Epidermal melanocyte (primary cell): Measurements from ENCODE around the gene BIN2.

Experiments used
- DNase-seq: peaks from one replicate; pipeline ENCODE4 v3.0.0; 2011; ENCODE audit warnings: low spot score; ENCODE audit not compliant: insufficient read length

Gene BIN2

GRCh38 chr12:51323966-51324895 lies at the start of gene BIN2:
Gene BIN2 (minus strand): TSS chr12:51324174. CDS start chr12:51324102, 72 bp downstream.
- DNase-seq, result no peak

- DNase-seq, result no peak
Measured at GRCh38 chr12:51373187-51373586, 49.2 kb upstream of the BIN2 start.

- no peak for DNase-seq
Measured at GRCh38 chr12:51372021-51372420, 48.0 kb upstream of the BIN2 start.

GRCh38 chr12:51371295-51371953 lies 47.5 kb upstream of the BIN2 start:
- DNase-seq, result peak; percentile 91

- DNase-seq, result no peak
Measured at GRCh38 chr12:51370667-51371066, 46.7 kb upstream of the BIN2 start.

- no peak for DNase-seq
Measured at GRCh38 chr12:51369581-51369980, 45.6 kb upstream of the BIN2 start.

DNA sequence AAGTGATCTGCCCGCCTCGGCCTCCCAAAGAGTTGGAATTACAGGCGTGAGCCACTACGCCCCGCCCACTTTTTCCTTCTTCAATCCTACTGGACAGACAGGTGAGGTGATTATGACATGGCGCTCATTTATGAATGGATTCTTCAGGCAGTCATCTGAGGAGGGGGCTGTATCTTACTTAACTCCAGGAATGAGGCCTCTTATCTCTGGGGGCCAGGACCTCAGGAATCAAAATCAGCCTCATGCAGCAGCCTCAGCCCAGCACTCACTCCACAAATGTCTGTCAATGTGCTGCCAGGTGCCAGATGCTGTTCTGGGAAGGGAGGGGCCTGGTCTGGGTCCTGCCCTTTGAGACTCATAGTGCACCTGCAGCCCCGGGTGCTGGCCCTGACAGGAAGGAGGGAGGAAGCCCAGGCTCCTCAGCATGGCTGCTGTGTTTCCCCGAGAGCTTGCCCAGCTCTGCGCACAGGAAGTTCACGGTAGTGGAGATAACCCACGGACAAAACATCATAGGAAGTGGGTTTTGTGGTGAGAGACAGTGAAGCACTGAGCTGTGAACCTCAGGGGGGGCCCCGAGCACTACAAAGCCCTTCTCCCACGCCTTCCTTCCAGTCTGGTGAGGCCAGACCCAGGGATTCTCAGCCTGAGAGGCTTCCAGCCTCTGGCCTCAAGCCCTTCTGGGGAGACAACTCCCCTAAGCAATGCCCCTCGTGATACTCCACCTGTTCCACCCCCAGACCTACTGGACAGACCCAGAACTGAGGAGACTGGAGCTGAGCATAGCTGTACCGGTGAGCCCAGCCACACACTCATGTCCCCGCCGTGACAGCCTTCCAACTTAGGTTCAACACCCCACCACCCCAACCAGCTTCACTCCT lies 44.9 kb upstream of the BIN2 start:
- no peak for DNase-seq

DNA sequence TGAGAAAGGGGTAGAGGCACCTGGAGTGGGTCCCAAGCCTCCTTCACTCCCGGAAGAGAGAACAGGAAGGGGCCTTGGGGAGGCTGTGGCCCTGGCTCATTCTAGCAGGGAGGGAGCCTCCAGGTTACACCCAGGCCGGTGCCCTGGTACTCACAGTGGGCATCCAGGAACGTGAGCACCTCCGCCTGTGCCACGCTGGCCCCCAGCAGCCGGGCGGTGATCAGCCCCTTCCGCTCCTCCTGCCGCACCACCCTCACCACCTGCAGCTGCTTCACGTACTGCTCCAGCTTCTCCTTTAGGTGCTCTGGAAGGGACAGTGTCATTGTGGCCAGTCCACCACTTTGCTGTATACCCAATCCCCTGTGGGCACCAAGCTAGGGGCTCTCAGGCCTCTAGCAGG lies 41.3 kb upstream of the BIN2 start:
- DNase-seq, result no peak

DNA sequence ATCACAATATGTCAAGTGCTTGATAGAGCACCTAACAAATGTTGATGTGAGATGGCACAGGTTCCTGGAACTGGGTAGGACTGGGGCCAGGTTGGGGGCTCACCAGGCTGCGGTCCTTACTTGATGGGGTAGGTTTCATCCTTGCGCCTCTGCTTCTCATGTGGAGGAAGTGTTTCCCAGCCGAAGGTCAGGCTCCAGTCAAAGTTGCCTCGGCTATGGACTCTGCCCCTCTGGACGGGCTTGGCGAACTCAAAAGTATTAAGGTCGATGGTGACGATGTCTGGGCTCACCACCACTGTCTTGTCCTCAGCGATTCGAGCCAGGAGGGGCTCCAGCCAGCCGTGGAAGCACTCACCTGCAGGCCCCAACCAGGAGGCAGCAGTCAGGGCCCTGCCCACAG lies 40.0 kb upstream of the BIN2 start:
- DNase-seq, result no peak

DNA sequence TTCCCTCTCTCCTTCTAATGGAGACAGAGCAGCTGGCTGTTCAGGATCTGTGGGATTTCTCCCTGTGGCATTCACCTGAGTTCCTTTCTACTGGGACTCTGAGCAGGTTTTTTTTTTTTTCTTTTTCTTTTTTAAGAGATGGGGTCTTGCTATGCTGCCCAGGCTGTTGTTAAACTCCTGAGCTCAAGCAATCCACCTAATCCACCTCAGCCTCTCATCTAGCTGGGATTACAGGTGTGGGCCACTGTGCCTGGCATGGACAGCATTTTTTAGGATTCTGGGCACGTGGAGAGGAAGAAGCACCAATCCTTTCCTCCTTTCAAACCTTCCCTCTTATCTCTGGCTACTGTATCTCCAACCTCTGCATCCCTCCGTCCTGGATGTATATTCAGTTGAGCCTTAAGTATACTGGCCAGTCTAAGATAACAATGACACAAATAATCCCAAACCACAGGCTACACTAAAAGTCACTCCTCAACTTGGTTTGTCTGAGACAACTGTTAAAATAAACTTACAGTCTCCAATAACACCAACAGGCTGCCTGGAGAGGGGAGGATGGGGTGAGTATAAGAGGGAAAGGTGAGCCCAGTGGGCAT lies 38.9 kb upstream of the BIN2 start:
- no peak for DNase-seq

DNA sequence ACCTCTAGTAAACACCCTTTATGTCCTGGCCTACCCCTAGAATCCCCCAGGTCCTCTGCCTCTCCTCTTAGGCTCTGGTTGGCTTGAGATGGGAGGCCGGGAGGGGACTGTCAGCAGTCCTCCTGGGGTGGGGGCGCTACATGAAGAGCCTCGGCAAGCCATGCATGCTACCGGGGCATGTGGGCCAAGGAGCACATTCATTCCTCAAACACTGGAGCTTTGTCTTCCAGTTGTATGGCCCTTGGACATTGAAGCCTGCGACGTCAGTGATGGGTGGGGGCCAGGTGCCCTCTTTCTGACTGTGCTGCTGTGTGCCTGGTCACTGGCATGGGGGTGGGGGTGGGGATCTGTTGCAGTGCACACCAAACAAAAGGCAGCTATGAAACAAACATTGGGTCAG lies 38.3 kb upstream of the BIN2 start:
- no peak for DNase-seq

DNA sequence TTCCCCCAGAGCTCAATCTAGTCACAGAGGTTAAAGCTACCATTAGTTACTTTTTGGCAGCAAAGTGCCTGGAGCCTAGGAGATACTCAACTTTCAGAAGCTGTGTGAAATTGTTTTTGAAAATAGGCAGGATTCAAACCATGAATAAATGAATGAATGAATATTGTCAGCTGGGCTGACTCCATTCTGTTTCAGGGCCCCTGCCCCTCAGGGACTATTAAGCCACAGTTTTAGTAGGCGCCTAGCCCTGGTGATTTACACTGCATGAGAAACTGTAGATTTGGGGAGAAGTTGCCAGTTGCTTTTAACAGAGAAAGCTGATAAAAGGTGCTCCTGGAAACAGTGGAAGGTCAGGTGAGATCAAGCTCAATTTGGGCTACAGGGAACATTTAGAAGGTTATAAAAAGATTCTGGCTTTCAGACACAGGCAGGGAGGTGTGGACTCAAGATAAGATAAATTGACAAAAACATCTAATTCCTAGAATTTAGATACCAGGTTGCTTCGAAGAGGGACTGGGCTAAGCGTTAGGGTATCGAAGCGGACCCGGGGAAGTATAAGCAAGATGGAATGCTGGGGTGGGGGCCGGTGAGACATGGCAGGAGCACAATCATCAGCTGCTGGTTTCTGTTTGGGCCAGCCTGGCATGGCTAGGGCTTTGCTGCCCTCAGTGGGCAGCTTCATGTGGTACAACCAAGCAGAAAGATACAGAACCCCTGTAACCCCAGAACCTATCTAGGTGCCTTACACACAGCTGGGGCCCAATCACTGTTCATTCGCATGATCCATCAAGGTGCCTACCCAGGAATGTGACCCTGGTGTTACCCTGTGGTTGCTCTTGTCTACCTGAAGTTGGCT lies 37.4 kb upstream of the BIN2 start:
- no peak for DNase-seq

- no peak for DNase-seq
Measured at GRCh38 chr12:51360315-51360714, 36.3 kb upstream of the BIN2 start.

DNA sequence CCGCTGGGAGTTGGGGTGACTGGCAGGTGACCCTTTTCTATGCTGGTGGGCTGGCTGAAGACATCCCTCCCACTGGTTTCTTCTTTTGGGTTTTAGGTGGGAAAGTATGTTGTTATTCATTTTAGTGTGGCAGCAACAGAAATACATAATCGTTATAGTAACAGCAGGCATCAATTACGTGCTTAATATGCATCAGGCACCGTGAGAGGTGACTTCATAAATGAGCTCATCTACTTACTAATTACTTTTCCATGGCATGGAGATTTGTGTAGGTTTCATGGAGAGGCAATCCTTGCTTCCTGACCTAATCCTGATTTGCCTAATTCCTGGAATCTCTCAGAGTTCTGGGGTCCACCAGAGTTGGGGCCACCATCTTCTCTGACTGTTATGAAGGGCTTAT lies 35.9 kb upstream of the BIN2 start:
- no peak for DNase-seq

GRCh38 chr12:51358496-51358895 lies 34.5 kb upstream of the BIN2 start:
- DNase-seq, result no peak

GRCh38 chr12:51357374-51358047 lies 33.5 kb upstream of the BIN2 start:
- DNase-seq, result no peak

- no peak for DNase-seq
Measured at GRCh38 chr12:51351913-51352532, 28.0 kb upstream of the BIN2 start.

GRCh38 chr12:51349026-51349425 lies 25.1 kb upstream of the BIN2 start:
- DNase-seq, result no peak

DNA sequence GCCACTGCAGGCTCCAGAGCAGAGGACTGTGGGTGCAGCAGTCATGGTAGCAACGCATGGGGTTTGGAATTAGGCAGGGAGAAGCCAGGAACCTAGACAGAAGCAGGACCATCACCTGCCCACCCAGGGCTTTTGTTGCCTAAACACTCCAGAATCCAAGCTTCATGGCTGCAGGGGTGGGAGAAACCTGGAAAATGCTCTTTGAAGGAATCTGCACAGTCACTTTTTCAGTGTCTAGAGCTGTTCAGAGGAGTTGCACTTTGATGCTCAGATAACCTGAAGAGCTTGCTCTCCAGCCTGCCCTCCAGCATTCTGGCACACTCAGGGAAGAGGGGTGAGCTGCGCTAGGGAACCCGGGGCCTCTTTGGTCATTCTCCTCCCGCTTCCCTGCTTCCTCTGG lies 24.1 kb upstream of the BIN2 start:
- DNase-seq, result no peak
